Measurements from ENCODE around the gene SGMS1.
"Not testable (repeated sequence)": the region's sequence is repeated elsewhere in the genome, so short reads cannot be mapped to it uniquely, and the experiment has no call there.

GRCh38 chr10:50484550-50484949 lies 139.2 kb downstream of the SGMS1 start:
- not testable (repeated sequence) for TF ChIP-seq CTCF (IDR thresholded peaks at IDR 0.05); USF1 (IDR thresholded peaks at IDR 0.05; ENCODE audit: borderline replicate concordance, low read depth); MAX (IDR thresholded peaks at IDR 0.05; ENCODE audit: low read depth); EP300 (IDR thresholded peaks at IDR 0.05; ENCODE audit: borderline replicate concordance in 1 of 2, low read depth in 1 of 2, low read length in 1 of 2); YY1 (IDR thresholded peaks at IDR 0.05; ENCODE audit: low read depth); NRF1 (IDR thresholded peaks at IDR 0.05; ENCODE audit: low read depth, low read length)
